GM23248 (cell line): Measurements from ENCODE around the gene PPIG.

Experiments used
- EZH2 ChIP-seq: fragments of 200-600 bp; sonication (generic); IDR thresholded peaks from 2 replicates; pipeline ENCODE4 v1.6.1; 2018; ENCODE audit warnings: antibody characterized with exemption, mild to moderate bottlenecking; ENCODE audit not compliant: insufficient read depth, poor library complexity, severe bottlenecking
- EZH2phosphoT487 ChIP-seq: fragments of 200-600 bp; sonication (generic); IDR thresholded peaks from 2 replicates; pipeline ENCODE4 v1.6.1; 2018; ENCODE audit warnings: antibody characterized with exemption, moderate library complexity, mild to moderate bottlenecking, low read depth; ENCODE audit not compliant: insufficient read depth

- no peak for TF ChIP-seq EZH2
- TF ChIP-seq EZH2phosphoT487: no peak
Observed at GRCh38 chr2:169583518-169583917, 633 bp upstream of the PPIG start.
